Measurements from ENCODE around the gene TNFRSF1B.
A peak's percentile ranks its signal among the peaks of the same experiment; 100 is the strongest.

Gene TNFRSF1B

GRCh38 chr1:12166834-12167492 lies at the start of gene TNFRSF1B:
Gene TNFRSF1B, plus strand, starts transcription at chr1:12166991. Its CDS starts 101 bp downstream, at chr1:12167092.
- no peaks in the 10 kb centered on the region for H3K4me1 ChIP-seq (ENCODE audit: control insufficient read depth, insufficient read depth, low read length)
- H3K9ac ChIP-seq (ENCODE audit: low read depth, low read length), result no peak within 1 kb of the TSS
- peaks cover 31% of the 10 kb centered on the region for H3K27me3 ChIP-seq (ENCODE audit: control insufficient read depth, insufficient read depth, low read length)
- H3K36me3 ChIP-seq (ENCODE audit: control insufficient read depth, insufficient read depth, low read length), result no peaks in the 10 kb centered on the region
- H3K9me3 ChIP-seq (ENCODE audit: control insufficient read depth, insufficient read depth, low read length), result no peaks in the 10 kb centered on the region
- peak within 1 kb of the TSS; percentile 18 for H3K4me3 ChIP-seq (ENCODE audit: low read depth, low read length)

- Histone ChIP-seq H3K4me1 (ENCODE audit: control insufficient read depth, insufficient read depth, low read length) (no peaks in the 10 kb centered on the region), H3K4me3 (ENCODE audit: low read depth, low read length) (no peak overlapping the region), H3K36me3 (ENCODE audit: control insufficient read depth, insufficient read depth, low read length) (peaks cover 17% of the 10 kb centered on the region), H3K27me3 (ENCODE audit: control insufficient read depth, insufficient read depth, low read length) (no peaks in the 10 kb centered on the region), H3K9me3 (ENCODE audit: control insufficient read depth, insufficient read depth, low read length) (no peaks in the 10 kb centered on the region), H3K9ac (ENCODE audit: low read depth, low read length) (no peak overlapping the region)
These were observed 45.4 kb upstream of the TNFRSF1B start for GRCh38 chr1:12121212-12122003.

- no peaks in the 10 kb centered on the region for H3K4me1 ChIP-seq (ENCODE audit: control insufficient read depth, insufficient read depth, low read length)
- H3K27me3 ChIP-seq (ENCODE audit: control insufficient read depth, insufficient read depth, low read length), result no peaks in the 10 kb centered on the region
- no peak overlapping the region for H3K9ac ChIP-seq (ENCODE audit: low read depth, low read length)
- H3K36me3 ChIP-seq (ENCODE audit: control insufficient read depth, insufficient read depth, low read length), result peaks cover 18% of the 10 kb centered on the region
- no peaks in the 10 kb centered on the region for H3K9me3 ChIP-seq (ENCODE audit: control insufficient read depth, insufficient read depth, low read length)
- no peak overlapping the region for H3K4me3 ChIP-seq (ENCODE audit: low read depth, low read length)
These were observed 43.6 kb upstream of the TNFRSF1B start for GRCh38 chr1:12123172-12123571.

- no peaks in the 10 kb centered on the region for H3K27me3 ChIP-seq (ENCODE audit: control insufficient read depth, insufficient read depth, low read length)
- no peak overlapping the region for H3K9ac ChIP-seq (ENCODE audit: low read depth, low read length)
- no peak overlapping the region for H3K4me3 ChIP-seq (ENCODE audit: low read depth, low read length)
- H3K4me1 ChIP-seq (ENCODE audit: control insufficient read depth, insufficient read depth, low read length), result no peaks in the 10 kb centered on the region
- H3K36me3 ChIP-seq (ENCODE audit: control insufficient read depth, insufficient read depth, low read length), result peaks cover 19% of the 10 kb centered on the region
- no peaks in the 10 kb centered on the region for H3K9me3 ChIP-seq (ENCODE audit: control insufficient read depth, insufficient read depth, low read length)
These were observed 41.9 kb upstream of the TNFRSF1B start for GRCh38 chr1:12124693-12125421.

GRCh38 chr1:12125422-12126355 lies 41.1 kb upstream of the TNFRSF1B start:
- peaks cover 19% of the 10 kb centered on the region for H3K36me3 ChIP-seq (ENCODE audit: control insufficient read depth, insufficient read depth, low read length)
- H3K4me1 ChIP-seq (ENCODE audit: control insufficient read depth, insufficient read depth, low read length), result no peaks in the 10 kb centered on the region
- H3K4me3 ChIP-seq (ENCODE audit: low read depth, low read length), result no peak overlapping the region
- no peaks in the 10 kb centered on the region for H3K27me3 ChIP-seq (ENCODE audit: control insufficient read depth, insufficient read depth, low read length)
- no peak overlapping the region for H3K9ac ChIP-seq (ENCODE audit: low read depth, low read length)
- H3K9me3 ChIP-seq (ENCODE audit: control insufficient read depth, insufficient read depth, low read length), result no peaks in the 10 kb centered on the region

- Histone ChIP-seq H3K27me3 (ENCODE audit: control insufficient read depth, insufficient read depth, low read length) (no peaks in the 10 kb centered on the region), H3K4me3 (ENCODE audit: low read depth, low read length) (no peak overlapping the region)
These were observed 40.0 kb upstream of the TNFRSF1B start for GRCh38 chr1:12126781-12127180.

GRCh38 chr1:12127206-12127810 lies 39.5 kb upstream of the TNFRSF1B start:
- H3K36me3 ChIP-seq (ENCODE audit: control insufficient read depth, insufficient read depth, low read length), result peaks cover 19% of the 10 kb centered on the region
- no peak overlapping the region for H3K4me3 ChIP-seq (ENCODE audit: low read depth, low read length)
- H3K4me1 ChIP-seq (ENCODE audit: control insufficient read depth, insufficient read depth, low read length), result no peaks in the 10 kb centered on the region
- H3K9me3 ChIP-seq (ENCODE audit: control insufficient read depth, insufficient read depth, low read length), result no peaks in the 10 kb centered on the region
- no peak overlapping the region for H3K9ac ChIP-seq (ENCODE audit: low read depth, low read length)
- no peaks in the 10 kb centered on the region for H3K27me3 ChIP-seq (ENCODE audit: control insufficient read depth, insufficient read depth, low read length)

More at GRCh38 chr1:12126781-12127180, 40.0 kb upstream of the TNFRSF1B start:
- no peaks in the 10 kb centered on the region for H3K4me1 ChIP-seq (ENCODE audit: control insufficient read depth, insufficient read depth, low read length)
- H3K9me3 ChIP-seq (ENCODE audit: control insufficient read depth, insufficient read depth, low read length), result no peaks in the 10 kb centered on the region
- no peak overlapping the region for H3K9ac ChIP-seq (ENCODE audit: low read depth, low read length)
- peaks cover 19% of the 10 kb centered on the region for H3K36me3 ChIP-seq (ENCODE audit: control insufficient read depth, insufficient read depth, low read length)

GRCh38 chr1:12128120-12128519 lies 38.7 kb upstream of the TNFRSF1B start:
- H3K9ac ChIP-seq (ENCODE audit: low read depth, low read length), result no peak overlapping the region
- H3K9me3 ChIP-seq (ENCODE audit: control insufficient read depth, insufficient read depth, low read length), result no peaks in the 10 kb centered on the region
- peaks cover 19% of the 10 kb centered on the region for H3K36me3 ChIP-seq (ENCODE audit: control insufficient read depth, insufficient read depth, low read length)
- no peak overlapping the region for H3K4me3 ChIP-seq (ENCODE audit: low read depth, low read length)
- H3K27me3 ChIP-seq (ENCODE audit: control insufficient read depth, insufficient read depth, low read length), result no peaks in the 10 kb centered on the region
- H3K4me1 ChIP-seq (ENCODE audit: control insufficient read depth, insufficient read depth, low read length), result no peaks in the 10 kb centered on the region

GRCh38 chr1:12129624-12130023 lies 37.2 kb upstream of the TNFRSF1B start:
- no peak overlapping the region for H3K4me3 ChIP-seq (ENCODE audit: low read depth, low read length)
- H3K36me3 ChIP-seq (ENCODE audit: control insufficient read depth, insufficient read depth, low read length), result peaks cover 15% of the 10 kb centered on the region
- H3K4me1 ChIP-seq (ENCODE audit: control insufficient read depth, insufficient read depth, low read length), result no peaks in the 10 kb centered on the region
- no peak overlapping the region for H3K9ac ChIP-seq (ENCODE audit: low read depth, low read length)
- no peaks in the 10 kb centered on the region for H3K27me3 ChIP-seq (ENCODE audit: control insufficient read depth, insufficient read depth, low read length)
- no peaks in the 10 kb centered on the region for H3K9me3 ChIP-seq (ENCODE audit: control insufficient read depth, insufficient read depth, low read length)

GRCh38 chr1:12130466-12131130 lies 36.2 kb upstream of the TNFRSF1B start:
- no peaks in the 10 kb centered on the region for H3K9me3 ChIP-seq (ENCODE audit: control insufficient read depth, insufficient read depth, low read length)
- peaks cover 13% of the 10 kb centered on the region for H3K36me3 ChIP-seq (ENCODE audit: control insufficient read depth, insufficient read depth, low read length)
- H3K4me1 ChIP-seq (ENCODE audit: control insufficient read depth, insufficient read depth, low read length), result no peaks in the 10 kb centered on the region
- no peak overlapping the region for H3K9ac ChIP-seq (ENCODE audit: low read depth, low read length)
- no peaks in the 10 kb centered on the region for H3K27me3 ChIP-seq (ENCODE audit: control insufficient read depth, insufficient read depth, low read length)
- no peak overlapping the region for H3K4me3 ChIP-seq (ENCODE audit: low read depth, low read length)
